ENCODE measurements around the gene REPIN1.
A peak's percentile ranks its signal among the peaks of the same experiment; 100 is the strongest.

Gene REPIN1

DNA sequence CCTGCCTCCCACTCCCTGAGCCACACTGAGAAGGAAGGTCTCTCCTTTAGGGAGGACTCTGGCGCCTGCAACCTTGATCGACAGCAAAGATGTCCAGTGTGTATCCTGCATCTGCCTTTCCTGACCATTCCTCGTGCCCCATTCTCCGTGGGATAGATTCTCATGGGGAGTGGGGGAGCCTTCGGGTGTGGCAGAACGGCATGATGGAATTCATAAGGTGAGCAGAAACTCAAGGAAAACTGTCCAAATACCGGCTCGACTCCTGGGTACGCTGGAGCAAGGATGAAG, 26.6 kb upstream of the REPIN1 start:
- no peak overlapping the region for H3K27ac ChIP-seq
- TF ChIP-seq CTCF (IDR thresholded peaks at IDR 0.05): no peak
- TF ChIP-seq ZFX (IDR thresholded peaks at IDR 0.05; ENCODE audit: borderline replicate concordance): no peak

DNA sequence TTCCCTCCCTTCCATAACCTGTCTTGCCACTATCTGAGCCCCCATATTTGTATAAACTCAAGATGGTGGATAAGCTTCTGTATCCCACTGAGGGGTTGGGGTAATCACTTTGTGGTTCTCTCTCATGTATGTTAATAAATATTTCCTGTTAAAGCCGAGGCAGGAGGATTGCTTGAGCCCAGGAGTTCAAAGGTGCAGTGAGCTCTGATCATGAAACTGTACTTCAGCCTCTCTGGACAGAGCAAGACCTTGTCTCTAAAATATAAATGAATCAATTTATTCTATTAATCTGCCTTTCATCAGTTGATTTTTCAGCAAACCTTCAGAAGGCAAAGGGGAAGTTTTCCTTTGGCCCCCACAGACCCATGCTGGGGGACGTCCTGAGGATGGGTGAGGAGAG, 25.4 kb upstream of the REPIN1 start:
- TF ChIP-seq ZFX (IDR thresholded peaks at IDR 0.05; ENCODE audit: borderline replicate concordance) (no peak), CTCF (IDR thresholded peaks at IDR 0.05) (no peak)
- no peak overlapping the region for H3K27ac ChIP-seq

DNA sequence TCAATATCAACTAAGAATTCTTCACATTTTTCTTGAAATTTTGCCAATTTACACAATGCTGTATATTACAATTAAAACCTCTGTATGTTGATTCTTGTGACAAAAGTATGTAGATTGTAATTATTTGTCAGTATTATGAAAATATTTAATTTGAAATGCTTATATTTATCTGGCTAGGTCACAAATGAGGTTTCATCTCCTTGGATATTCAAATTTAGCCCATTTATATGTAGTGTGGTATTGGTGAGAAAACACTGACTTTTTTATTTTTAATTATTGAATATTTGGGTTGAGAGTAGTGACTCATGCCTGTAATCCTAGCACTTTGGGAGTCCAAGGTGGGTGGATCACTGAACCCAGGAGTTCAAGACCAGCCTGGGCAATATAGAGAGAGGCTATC, 24.3 kb upstream of the REPIN1 start:
- no peak for TF ChIP-seq CTCF (IDR thresholded peaks at IDR 0.05)
- TF ChIP-seq ZFX (IDR thresholded peaks at IDR 0.05; ENCODE audit: borderline replicate concordance): no peak
- H3K27ac ChIP-seq: no peak overlapping the region

DNA sequence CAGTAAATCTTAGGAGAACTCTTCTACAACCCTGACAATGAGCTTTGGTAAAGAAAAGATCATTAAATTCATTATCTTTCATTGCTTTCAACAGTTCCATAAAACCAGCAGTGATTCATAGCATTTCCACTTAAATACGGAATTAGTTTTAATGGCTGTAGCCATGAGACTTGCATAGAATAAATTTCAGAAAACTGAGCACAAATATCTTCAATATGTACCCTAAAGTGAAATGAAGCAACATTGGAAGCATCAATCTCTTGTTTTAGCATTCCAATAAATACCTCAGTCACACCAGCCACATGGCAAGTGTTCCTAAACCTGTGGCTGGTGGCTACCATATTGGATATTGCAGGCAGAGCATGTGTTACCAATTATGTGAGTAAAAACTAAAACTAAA, 23.6 kb upstream of the REPIN1 start:
- no peak overlapping the region for H3K27ac ChIP-seq
- no peak for TF ChIP-seq ZFX (IDR thresholded peaks at IDR 0.05; ENCODE audit: borderline replicate concordance)
- no peak for TF ChIP-seq CTCF (IDR thresholded peaks at IDR 0.05)

GRCh38 chr7:150346922-150347321, 21.7 kb upstream of the REPIN1 start:
- no peak overlapping the region for H3K27ac ChIP-seq
- TF ChIP-seq ZFX (IDR thresholded peaks at IDR 0.05; ENCODE audit: borderline replicate concordance): no peak
- TF ChIP-seq CTCF (IDR thresholded peaks at IDR 0.05): no peak

- no peak for TF ChIP-seq ZFX (IDR thresholded peaks at IDR 0.05; ENCODE audit: borderline replicate concordance)
- no peak for TF ChIP-seq CTCF (IDR thresholded peaks at IDR 0.05)
- H3K27ac ChIP-seq: no peak overlapping the region
Measured at GRCh38 chr7:150351587-150352194, 16.9 kb upstream of the REPIN1 start.

GRCh38 chr7:150355666-150356059, 13.0 kb upstream of the REPIN1 start:
- TF ChIP-seq CTCF (IDR thresholded peaks at IDR 0.05) (no peak), ZFX (IDR thresholded peaks at IDR 0.05; ENCODE audit: borderline replicate concordance) (no peak)
- H3K27ac ChIP-seq: peak overlapping the region; percentile 75

Measured in 22Rv1 (cell line).